Spleen (tissue), 11 donors: ENCODE data around the gene SLC39A3. TPM values are rescaled to one million over a fixed set of nuclear protein-coding genes. Genes with fewer than 3 reads are reported as not detected.
A peak's percentile ranks its signal among the peaks of the same experiment; 100 is the strongest.

Source experiments
- DNase-seq: peaks from one replicate; pipeline ENCODE4 v3.0.0-alpha.2; 2020
- H3K27ac ChIP-seq, 8 donors: fragments of 200-600 bp; sonication (generic) in 7 of 8; 1 replicate in 4 of 8; 2 replicates in 4 of 8; pipeline versions ENCODE4 v1.5.0 to v1.8.0; 2016 to 2021; ENCODE audit warnings: inconsistent platforms in 4 of 8, mild to moderate bottlenecking in 4 of 8, moderate library complexity in 1 of 8
- H3K27me3 ChIP-seq, 7 donors: fragments of 200-600 bp; sonication (generic) in 6 of 7; replicated peaks in 1 of 7; 1 replicate in 4 of 7; 2 replicates in 3 of 7; pipeline versions ENCODE4 v1.5.0 to v1.8.0; 2016 to 2021; ENCODE audit warnings: inconsistent platforms in 3 of 7, mild to moderate bottlenecking in 1 of 7
- H3K36me3 ChIP-seq, 6 donors: fragments of 200-600 bp; sonication (generic) in 5 of 6; 1 replicate in 4 of 6; 2 replicates in 2 of 6; pipeline versions ENCODE4 v1.5.0 to v1.8.0; 2016 to 2021; ENCODE audit warnings: inconsistent platforms in 2 of 6
- H3K4me1 ChIP-seq, 6 donors: fragments of 200-600 bp; sonication (generic) in 5 of 6; 1 replicate in 3 of 6; 2 replicates in 3 of 6; pipeline versions ENCODE4 v1.5.0 to v1.8.0; 2016 to 2021; ENCODE audit warnings: inconsistent platforms in 3 of 6
- H3K4me3 ChIP-seq, 8 donors: fragments of 200-600 bp; sonication (generic) in 7 of 8; 1 replicate in 4 of 8; 2 replicates in 4 of 8; pipeline versions ENCODE4 v1.5.0 to v1.8.0; 2016 to 2021; ENCODE audit warnings: inconsistent platforms in 4 of 8, mild to moderate bottlenecking in 4 of 8, moderate library complexity in 2 of 8
- H3K9me3 ChIP-seq, 8 donors: fragments of 200-600 bp; sonication (generic) in 7 of 8; 1 replicate in 4 of 8; 2 replicates in 4 of 8; pipeline versions ENCODE4 v1.5.0 to v1.8.0; 2016 to 2021; ENCODE audit warnings: inconsistent platforms in 4 of 8
- POLR2A ChIP-seq, 3 donors: fragments of 450-650 bp; IDR thresholded peaks; one replicate each; pipeline ENCODE4 v1.5.1; 2017; ENCODE audit warnings: antibody characterized with exemption in 3 of 3, mild to moderate bottlenecking in 1 of 3
- POLR2AphosphoS5 ChIP-seq, 3 donors: sonication (generic); formaldehyde crosslinking; IDR thresholded peaks; one replicate each; pipeline ENCODE4 v1.5.1; 2017; ENCODE audit warnings: antibody characterized with exemption in 3 of 3
- WGBS, 5 donors: extraction: QIAGEN DNeasy Blood & Tissue Kit in 3 of 5; methylation state at CpG; one replicate each; pipeline versions ENCODE4 v1.1.5 to v1.1.7; 2013 to 2018; 5-methylcytosine and 5-hydroxymethylcytosine counted together
- intact Hi-C: fragments of 100-400 bp; cut with DNase I; formaldehyde crosslinking; loops from one replicate; pipeline ENCODE4 v1.15.0; 2023; ENCODE audit warnings: low total_unique reads
- polyA plus RNA-seq, 3 donors: library from polyadenylated mRNA; stranded (reverse); fragments of 200-250 nt; gene quantifications; one replicate each; pipeline ENCODE4 v1.2.1, GENCODE V29; 2013
- total RNA-seq, 7 donors: library from RNA; depleted of rRNA in 3 of 7; stranded (reverse); fragments of >200 nt in 3 of 7; fragmentation: NEBNext Ultra II Directional in 4 of 7; extraction: Animal tissue kit (Norgen Biotek cat#: 25700) in 4 of 7; gene quantifications; one replicate each; pipeline versions ENCODE4 v1.1.0 to v1.2.1, GENCODE V29; 2016 to 2021
- TF ChIP-seq, protein P1 (sequence below), 11 experiments: fragments of 200-600 bp in 7 of 11; fragments of 450-650 bp in 4 of 11; sonication (generic) in 4 of 11; IDR thresholded peaks in 8 of 11; conservative IDR thresholded peaks in 3 of 11; 1 replicate in 7 of 11; 2 replicates in 4 of 11; pipeline versions ENCODE4 v1.4.0 to v1.8.0; 2016 to 2021; ENCODE audit warnings: antibody characterized with exemption in 11 of 11, inconsistent platforms in 4 of 11, mild to moderate bottlenecking in 1 of 11
- donor health status: healthy with polysubstance abuse.
- donor health status: DM: no; HTN: no; CAD: no; lungs with moderate emphysema.
- donor health status: DM: no; HTN: no; CAD: no.
- donor health status: Bipolar disorder and iron deficiency.
- donor health status: healthy.
- donor health status: DM: no; HTN: no; CAD: no.
- donor health status: DM: yes; HTN: yes; CAD: no.

The SLC39A3 gene
- total and polyA plus RNA-seq, 10 donors: 19.1 to 42.6 (median 27.4) TPM

DNA sequence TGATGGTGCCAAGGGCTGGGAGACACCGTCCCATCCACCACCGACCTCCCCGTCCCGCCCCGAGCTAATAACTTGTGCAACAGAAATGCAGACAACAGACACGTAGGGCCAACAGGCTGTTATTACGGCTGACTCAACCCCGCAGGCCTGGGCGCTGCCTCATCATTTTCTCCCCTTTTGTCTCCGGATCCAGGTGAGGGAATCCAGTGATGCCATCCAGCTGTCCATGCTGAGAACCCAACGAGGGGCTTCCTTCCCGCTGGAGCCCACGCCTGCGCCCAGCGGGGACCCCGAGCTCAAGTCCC is 12.2 kb downstream of the SLC39A3 start:
- Histone ChIP-seq H3K9me3 (no peaks in the 10 kb centered on the region), H3K27ac (no peak overlapping the region), H3K4me3 (no peak overlapping the region), H3K36me3 (peaks cover 0 to 17% (median 11%) of the 10 kb centered on the region in 6 donors), H3K27me3 (peaks cover 0 to 50% (median 3%) of the 10 kb centered on the region in 7 donors), H3K4me1 (peaks cover 0 to 34% (median 12%) of the 10 kb centered on the region in 6 donors)
- intact Hi-C loops: no loop called here
- no peak for TF ChIP-seq POLR2AphosphoS5 (IDR thresholded peaks at IDR 0.05)
- TF ChIP-seq, protein P1, sequence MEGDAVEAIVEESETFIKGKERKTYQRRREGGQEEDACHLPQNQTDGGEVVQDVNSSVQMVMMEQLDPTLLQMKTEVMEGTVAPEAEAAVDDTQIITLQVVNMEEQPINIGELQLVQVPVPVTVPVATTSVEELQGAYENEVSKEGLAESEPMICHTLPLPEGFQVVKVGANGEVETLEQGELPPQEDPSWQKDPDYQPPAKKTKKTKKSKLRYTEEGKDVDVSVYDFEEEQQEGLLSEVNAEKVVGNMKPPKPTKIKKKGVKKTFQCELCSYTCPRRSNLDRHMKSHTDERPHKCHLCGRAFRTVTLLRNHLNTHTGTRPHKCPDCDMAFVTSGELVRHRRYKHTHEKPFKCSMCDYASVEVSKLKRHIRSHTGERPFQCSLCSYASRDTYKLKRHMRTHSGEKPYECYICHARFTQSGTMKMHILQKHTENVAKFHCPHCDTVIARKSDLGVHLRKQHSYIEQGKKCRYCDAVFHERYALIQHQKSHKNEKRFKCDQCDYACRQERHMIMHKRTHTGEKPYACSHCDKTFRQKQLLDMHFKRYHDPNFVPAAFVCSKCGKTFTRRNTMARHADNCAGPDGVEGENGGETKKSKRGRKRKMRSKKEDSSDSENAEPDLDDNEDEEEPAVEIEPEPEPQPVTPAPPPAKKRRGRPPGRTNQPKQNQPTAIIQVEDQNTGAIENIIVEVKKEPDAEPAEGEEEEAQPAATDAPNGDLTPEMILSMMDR (IDR thresholded peaks at IDR 0.05 in 8 of 11, conservative IDR thresholded peaks at IDR 0.05 in 3 of 11): no peak
- TF ChIP-seq POLR2A (IDR thresholded peaks at IDR 0.05): no peak
- WGBS, 5 donors: 69 to 81% (median 76%) methylated on average over 8 to 16 of the region's 16 CpGs
- no peak for DNase-seq

DNA sequence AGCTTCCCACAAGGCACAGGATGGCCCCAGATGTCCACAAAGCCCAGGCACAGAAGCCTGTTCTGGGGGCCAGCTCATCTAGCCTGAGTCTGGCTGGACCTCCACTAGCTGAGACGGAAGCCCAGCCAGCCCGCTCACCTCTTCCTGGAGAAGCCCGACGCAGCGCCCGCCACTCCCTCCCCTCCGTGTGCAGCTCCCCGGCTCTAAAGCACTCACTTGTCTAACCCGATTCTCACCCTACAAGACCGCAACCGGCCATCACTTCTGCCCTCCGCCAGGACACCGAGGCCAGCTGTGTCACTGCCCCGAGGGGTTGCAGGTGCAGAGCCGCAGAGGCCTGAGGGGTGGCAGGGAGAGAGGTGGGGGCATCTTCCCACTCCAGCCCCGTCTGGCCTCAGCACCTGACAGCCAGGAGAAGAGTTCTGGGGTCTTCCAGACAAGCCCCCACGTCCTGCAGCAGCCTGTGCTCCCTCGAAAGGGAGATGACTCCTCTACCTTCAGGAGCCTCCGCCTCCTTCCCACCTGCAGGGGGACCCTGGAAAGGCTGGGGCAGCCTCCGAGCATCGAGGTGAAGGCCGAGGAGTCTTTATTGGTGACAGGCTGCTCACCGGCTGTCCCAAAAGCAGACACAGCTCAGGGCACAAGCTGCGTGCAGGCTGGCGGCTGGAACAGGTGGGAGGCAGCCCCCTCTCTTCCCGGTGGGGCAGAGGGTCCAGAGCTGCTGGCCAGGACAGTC is 12.7 kb downstream of the SLC39A3 start:
- Histone ChIP-seq H3K27me3 (peaks cover 0 to 56% (median 8%) of the 10 kb centered on the region in 7 donors), H3K4me1 (peaks cover 0 to 39% (median 15%) of the 10 kb centered on the region in 6 donors), H3K4me3 (peak overlapping the region in 1 of 8 donors; percentile 9), H3K36me3 (peaks cover 0 to 12% (median 6%) of the 10 kb centered on the region in 6 donors), H3K27ac (peak overlapping the region in 1 of 8 donors; percentile 9), H3K9me3 (no peaks in the 10 kb centered on the region)
- intact Hi-C loops: no loop called here
- WGBS, 5 donors: 18 to 28% (median 21%) methylated on average over 6 to 26 of the region's 26 CpGs
- TF ChIP-seq POLR2AphosphoS5 (IDR thresholded peaks at IDR 0.05): peak in 1 of 3 donors; percentile 24
- TF ChIP-seq, protein P1 (IDR thresholded peaks at IDR 0.05 in 8 of 11, conservative IDR thresholded peaks at IDR 0.05 in 3 of 11): no peak
- no peak for DNase-seq

DNA sequence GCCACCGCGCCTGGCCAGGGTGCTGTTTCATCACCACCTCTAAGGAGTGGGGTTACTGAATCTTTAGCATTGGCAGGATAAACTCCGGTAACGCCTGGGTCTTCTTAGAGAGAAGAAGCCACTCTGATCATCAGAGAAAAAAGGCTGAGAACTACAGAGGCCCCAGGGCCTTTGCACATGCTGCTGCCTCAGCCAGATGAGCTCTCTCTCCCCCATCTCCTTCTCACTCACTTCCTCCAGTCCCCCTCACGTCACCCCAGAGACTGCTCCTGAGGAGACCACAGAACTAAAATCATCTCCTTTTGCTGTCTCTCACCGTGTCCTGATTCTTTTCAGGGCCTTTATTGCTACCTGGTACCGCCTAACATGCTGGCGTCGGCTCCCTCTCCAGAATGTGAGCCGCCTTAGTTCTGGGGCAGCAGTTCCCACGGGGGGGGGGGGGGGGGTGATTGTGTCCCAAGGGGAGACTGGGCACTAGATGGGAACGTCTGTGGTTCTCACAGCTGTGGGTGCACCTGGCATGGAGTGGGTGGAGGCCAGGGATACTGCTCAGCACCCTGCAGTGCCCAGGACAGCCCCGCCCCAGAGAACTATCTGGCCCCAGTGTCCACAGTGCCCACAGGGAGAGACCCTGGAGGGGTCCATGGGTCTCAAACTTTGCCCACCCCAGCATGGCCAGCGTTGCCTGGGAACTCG is 13.5 kb downstream of the SLC39A3 start:
- Histone ChIP-seq H3K27me3 (peaks cover 0 to 63% (median 14%) of the 10 kb centered on the region in 7 donors), H3K4me1 (peaks cover 0 to 47% (median 21%) of the 10 kb centered on the region in 6 donors), H3K27ac (peak overlapping the region in 1 of 8 donors; percentile 9), H3K9me3 (no peaks in the 10 kb centered on the region), H3K36me3 (peaks cover 0 to 4% (median 0%) of the 10 kb centered on the region in 6 donors), H3K4me3 (peak overlapping the region in 1 of 8 donors; percentile 9)
- TF ChIP-seq POLR2A (IDR thresholded peaks at IDR 0.05) (no peak), POLR2AphosphoS5 (IDR thresholded peaks at IDR 0.05) (no peak)
- TF ChIP-seq, protein P1 (IDR thresholded peaks at IDR 0.05 in 8 of 11, conservative IDR thresholded peaks at IDR 0.05 in 3 of 11): no peak
- WGBS, 5 donors: 62 to 69% (median 67%) methylated on average over 13 to 15 of the region's 15 CpGs
- DNase-seq: no peak
- intact Hi-C loops: no loop called here

DNA sequence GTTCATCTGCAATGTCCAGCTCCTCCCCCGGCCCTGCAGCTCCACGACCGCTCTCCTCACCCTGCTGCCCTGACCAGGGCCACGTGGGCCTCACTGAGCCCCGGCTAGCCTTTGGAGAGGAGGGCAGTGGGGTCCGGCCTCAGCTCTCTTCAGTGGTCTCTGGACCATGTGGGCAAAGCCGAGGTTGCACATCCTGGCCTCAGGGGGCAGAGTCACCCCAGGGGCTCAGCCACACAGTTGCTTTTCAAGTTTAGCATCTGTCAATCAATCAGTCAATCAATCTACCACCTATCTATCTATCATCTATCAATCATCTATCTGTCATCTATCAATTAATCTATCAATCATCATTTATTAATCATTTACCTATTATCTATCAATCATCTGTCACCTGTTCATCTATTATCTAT is 15.7 kb downstream of the SLC39A3 start:
- TF ChIP-seq POLR2A (IDR thresholded peaks at IDR 0.05) (no peak), POLR2AphosphoS5 (IDR thresholded peaks at IDR 0.05) (no peak)
- TF ChIP-seq, protein P1 (IDR thresholded peaks at IDR 0.05 in 8 of 11, conservative IDR thresholded peaks at IDR 0.05 in 3 of 11): no peak
- Histone ChIP-seq H3K27me3 (peaks cover 0 to 84% (median 30%) of the 10 kb centered on the region in 7 donors), H3K27ac (no peak overlapping the region), H3K4me3 (no peak overlapping the region), H3K36me3 (no peaks in the 10 kb centered on the region), H3K9me3 (no peaks in the 10 kb centered on the region), H3K4me1 (peaks cover 0 to 66% (median 36%) of the 10 kb centered on the region in 6 donors)
- WGBS, 5 donors: 49 to 75% (median 63%) methylated on average over 4 to 7 of the region's 7 CpGs
- intact Hi-C loops: no loop called here
- DNase-seq: no peak
